ACHN (cell line): ENCODE results near the gene TBC1D22A.

Experiments
- DNase-seq: peaks from one replicate; pipeline ENCODE4 v3.0.0-alpha.2; 2015
- in situ Hi-C: cut with HindIII; loops from 2 replicates; pipeline ENCODE4 v1.10.0; 2017; ENCODE audit warnings: low sequenced_read_pairs, low pct_ligation_motif_present, low pct_unique_long_range_greater_than_20kb

The TBC1D22A gene

GRCh38 chr22:47053726-47054141 lies 291.3 kb downstream of the TBC1D22A start:
- no peak for DNase-seq
- in situ Hi-C loops = no loop called here

GRCh38 chr22:47054231-47055072 lies 292.0 kb downstream of the TBC1D22A start:
- no peak for DNase-seq
- in situ Hi-C loops = no loop called here

GRCh38 chr22:47055073-47055355 lies 292.6 kb downstream of the TBC1D22A start:
- in situ Hi-C loops = no loop called here
- DNase-seq = no peak

GRCh38 chr22:47055461-47055860 lies 293.0 kb downstream of the TBC1D22A start:
- in situ Hi-C loops = no loop called here
- DNase-seq = no peak

GRCh38 chr22:47055921-47056320 lies 293.5 kb downstream of the TBC1D22A start:
- in situ Hi-C loops = no loop called here
- no peak for DNase-seq

GRCh38 chr22:47056361-47056760 lies 293.9 kb downstream of the TBC1D22A start:
- no peak for DNase-seq
- in situ Hi-C loops = no loop called here

- no peak for DNase-seq
- in situ Hi-C loops = no loop called here
Observed at GRCh38 chr22:47056776-47057470, 294.5 kb downstream of the TBC1D22A start.

GRCh38 chr22:47057916-47058585 lies 295.6 kb downstream of the TBC1D22A start:
- in situ Hi-C loops = no loop called here
- DNase-seq = no peak

GRCh38 chr22:47059076-47059475 lies 296.6 kb downstream of the TBC1D22A start:
- in situ Hi-C loops = no loop called here
- no peak for DNase-seq

- no peak for DNase-seq
- in situ Hi-C loops = no loop called here
Observed at GRCh38 chr22:47059701-47060161, 297.3 kb downstream of the TBC1D22A start.

- in situ Hi-C loops = no loop called here
- DNase-seq = no peak
Observed at GRCh38 chr22:47060718-47061117, 298.3 kb downstream of the TBC1D22A start.

- in situ Hi-C loops = no loop called here
- DNase-seq = no peak
Observed at GRCh38 chr22:47061226-47061625, 298.8 kb downstream of the TBC1D22A start.

GRCh38 chr22:47062126-47062525 lies 299.7 kb downstream of the TBC1D22A start:
- in situ Hi-C loops = no loop called here
- no peak for DNase-seq

GRCh38 chr22:47063071-47063509 lies 300.6 kb downstream of the TBC1D22A start:
- in situ Hi-C loops = no loop called here

GRCh38 chr22:47063606-47064005 lies 301.2 kb downstream of the TBC1D22A start:
- in situ Hi-C loops = no loop called here
- DNase-seq = no peak

More at GRCh38 chr22:47063071-47063509, 300.6 kb downstream of the TBC1D22A start:
- no peak for DNase-seq

- no peak for DNase-seq
- in situ Hi-C loops = no loop called here
Observed at GRCh38 chr22:47064016-47064415, 301.6 kb downstream of the TBC1D22A start.

GRCh38 chr22:47064416-47064815 lies 302.0 kb downstream of the TBC1D22A start:
- DNase-seq = no peak
- in situ Hi-C loops = no loop called here

- in situ Hi-C loops = no loop called here
Observed at GRCh38 chr22:47065756-47066615, 303.5 kb downstream of the TBC1D22A start.

GRCh38 chr22:47066616-47066905 lies 304.1 kb downstream of the TBC1D22A start:
- no peak for DNase-seq
- in situ Hi-C loops = no loop called here

More at GRCh38 chr22:47065756-47066615, 303.5 kb downstream of the TBC1D22A start:
- DNase-seq = no peak
